Measurements from ENCODE around the gene FIGNL2.

The FIGNL2 gene

DNA sequence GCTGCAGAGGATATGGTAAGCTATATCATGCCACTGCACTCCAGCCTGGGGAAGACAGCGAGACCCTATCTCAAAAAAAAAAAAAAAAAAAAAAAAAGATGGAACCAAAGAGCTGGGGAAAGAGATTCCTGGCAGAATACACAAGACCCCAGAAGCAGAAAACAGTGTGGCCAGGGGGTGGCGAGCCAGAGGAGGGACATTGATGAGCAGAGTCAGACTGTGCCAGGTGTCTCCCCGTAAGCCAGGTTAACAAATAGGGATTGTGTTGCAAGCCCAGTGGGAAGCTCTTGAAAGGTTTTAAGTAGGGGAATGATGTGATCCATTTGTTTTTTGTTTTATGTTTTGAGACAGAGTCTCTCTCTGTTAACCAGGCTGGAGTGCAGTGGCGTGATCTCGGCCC is 56.1 kb downstream of the FIGNL2 start:
- H3K4me3 ChIP-seq (ENCODE audit: low read length): no peak overlapping the region
- H3K4me2 ChIP-seq (ENCODE audit: low read length): no peak overlapping the region
- no peak overlapping the region for H2AFZ ChIP-seq (ENCODE audit: low read depth, low read length)
- TF ChIP-seq, protein P1, sequence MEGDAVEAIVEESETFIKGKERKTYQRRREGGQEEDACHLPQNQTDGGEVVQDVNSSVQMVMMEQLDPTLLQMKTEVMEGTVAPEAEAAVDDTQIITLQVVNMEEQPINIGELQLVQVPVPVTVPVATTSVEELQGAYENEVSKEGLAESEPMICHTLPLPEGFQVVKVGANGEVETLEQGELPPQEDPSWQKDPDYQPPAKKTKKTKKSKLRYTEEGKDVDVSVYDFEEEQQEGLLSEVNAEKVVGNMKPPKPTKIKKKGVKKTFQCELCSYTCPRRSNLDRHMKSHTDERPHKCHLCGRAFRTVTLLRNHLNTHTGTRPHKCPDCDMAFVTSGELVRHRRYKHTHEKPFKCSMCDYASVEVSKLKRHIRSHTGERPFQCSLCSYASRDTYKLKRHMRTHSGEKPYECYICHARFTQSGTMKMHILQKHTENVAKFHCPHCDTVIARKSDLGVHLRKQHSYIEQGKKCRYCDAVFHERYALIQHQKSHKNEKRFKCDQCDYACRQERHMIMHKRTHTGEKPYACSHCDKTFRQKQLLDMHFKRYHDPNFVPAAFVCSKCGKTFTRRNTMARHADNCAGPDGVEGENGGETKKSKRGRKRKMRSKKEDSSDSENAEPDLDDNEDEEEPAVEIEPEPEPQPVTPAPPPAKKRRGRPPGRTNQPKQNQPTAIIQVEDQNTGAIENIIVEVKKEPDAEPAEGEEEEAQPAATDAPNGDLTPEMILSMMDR (IDR thresholded peaks at IDR 0.05; ENCODE audit: low read depth, low read length): no peak
- TF ChIP-seq EZH2phosphoT487 (IDR thresholded peaks at IDR 0.05; ENCODE audit: low read depth): no peak
- no peaks in the 10 kb centered on the region for H4K20me1 ChIP-seq (ENCODE audit: insufficient read depth, low read length)
- H3K79me2 ChIP-seq (ENCODE audit: low read length): no peaks in the 10 kb centered on the region
- H3K4me1 ChIP-seq (ENCODE audit: low read length): peaks cover 9% of the 10 kb centered on the region
- H3K36me3 ChIP-seq (replicated peaks; ENCODE audit: low read depth, low read length): peaks cover 7% of the 10 kb centered on the region
- no peaks in the 10 kb centered on the region for H3K27me3 ChIP-seq (ENCODE audit: low read depth, low read length)
- no peak overlapping the region for H3K9ac ChIP-seq (ENCODE audit: low read length)
- H3K9me3 ChIP-seq (ENCODE audit: insufficient read depth, low read length): no peaks in the 10 kb centered on the region
- H3K27ac ChIP-seq (ENCODE audit: low read length): no peak overlapping the region

GRCh38 chr12:51788876-51789275 is 59.6 kb downstream of the FIGNL2 start:
- Histone ChIP-seq H3K27me3 (ENCODE audit: low read depth, low read length) (no peaks in the 10 kb centered on the region), H3K9ac (ENCODE audit: low read length) (no peak overlapping the region), H3K9me3 (ENCODE audit: insufficient read depth, low read length) (no peaks in the 10 kb centered on the region), H3K4me3 (ENCODE audit: low read length) (no peak overlapping the region), H2AFZ (ENCODE audit: low read depth, low read length) (no peak overlapping the region), H3K79me2 (ENCODE audit: low read length) (no peaks in the 10 kb centered on the region), H3K36me3 (replicated peaks; ENCODE audit: low read depth, low read length) (peaks cover 7% of the 10 kb centered on the region), H4K20me1 (ENCODE audit: insufficient read depth, low read length) (no peaks in the 10 kb centered on the region), H3K4me1 (ENCODE audit: low read length) (peaks cover 17% of the 10 kb centered on the region), H3K27ac (ENCODE audit: low read length) (no peak overlapping the region), H3K4me2 (ENCODE audit: low read length) (0 out of 2 replicates have a peak overlapping the region, but pooled peaks have one; percentile 10)
- TF ChIP-seq, protein P1 (IDR thresholded peaks at IDR 0.05; ENCODE audit: low read depth, low read length): no peak
- no peak for TF ChIP-seq EZH2phosphoT487 (IDR thresholded peaks at IDR 0.05; ENCODE audit: low read depth)

DNA sequence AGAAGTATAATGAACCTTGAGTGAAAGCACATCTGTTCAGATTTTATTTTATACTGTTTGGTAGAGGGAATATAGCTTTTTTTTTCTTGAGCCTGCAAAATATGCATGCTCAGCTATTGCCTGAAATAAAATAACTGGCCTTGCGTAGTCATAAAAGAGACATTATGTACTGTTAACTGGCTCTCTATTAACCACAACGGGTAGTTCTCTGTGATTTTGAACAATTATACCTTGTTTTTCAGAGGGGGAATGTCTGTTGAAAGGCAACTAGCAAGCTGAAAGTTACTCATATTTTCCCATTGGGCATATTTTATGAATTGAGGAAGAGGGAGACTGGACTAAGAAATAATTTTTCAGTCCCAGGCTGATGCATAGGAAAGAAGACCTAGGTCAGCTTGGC is 62.6 kb downstream of the FIGNL2 start:
- TF ChIP-seq, protein P1 (IDR thresholded peaks at IDR 0.05; ENCODE audit: low read depth, low read length): no peak
- TF ChIP-seq EZH2phosphoT487 (IDR thresholded peaks at IDR 0.05; ENCODE audit: low read depth): no peak
- no peaks in the 10 kb centered on the region for H3K9me3 ChIP-seq (ENCODE audit: insufficient read depth, low read length)
- peaks cover 3% of the 10 kb centered on the region for H3K36me3 ChIP-seq (replicated peaks; ENCODE audit: low read depth, low read length)
- peaks cover 19% of the 10 kb centered on the region for H3K4me1 ChIP-seq (ENCODE audit: low read length)
- H4K20me1 ChIP-seq (ENCODE audit: insufficient read depth, low read length): no peaks in the 10 kb centered on the region
- H3K27me3 ChIP-seq (ENCODE audit: low read depth, low read length): no peaks in the 10 kb centered on the region
- H2AFZ ChIP-seq (ENCODE audit: low read depth, low read length): no peak overlapping the region
- H3K9ac ChIP-seq (ENCODE audit: low read length): no peak overlapping the region
- no peaks in the 10 kb centered on the region for H3K79me2 ChIP-seq (ENCODE audit: low read length)
- no peak overlapping the region for H3K27ac ChIP-seq (ENCODE audit: low read length)
- no peak overlapping the region for H3K4me3 ChIP-seq (ENCODE audit: low read length)
- no peak overlapping the region for H3K4me2 ChIP-seq (ENCODE audit: low read length)

- no peak overlapping the region for H3K9ac ChIP-seq (ENCODE audit: low read length)
- no peaks in the 10 kb centered on the region for H3K79me2 ChIP-seq (ENCODE audit: low read length)
- peaks cover 29% of the 10 kb centered on the region for H3K4me1 ChIP-seq (ENCODE audit: low read length)
- TF ChIP-seq EZH2phosphoT487 (IDR thresholded peaks at IDR 0.05; ENCODE audit: low read depth): no peak
- TF ChIP-seq, protein P1 (IDR thresholded peaks at IDR 0.05; ENCODE audit: low read depth, low read length): no peak
- H3K27me3 ChIP-seq (ENCODE audit: low read depth, low read length): no peaks in the 10 kb centered on the region
- peaks cover 2% of the 10 kb centered on the region for H3K36me3 ChIP-seq (replicated peaks; ENCODE audit: low read depth, low read length)
- H3K9me3 ChIP-seq (ENCODE audit: insufficient read depth, low read length): no peaks in the 10 kb centered on the region
- no peak overlapping the region for H3K27ac ChIP-seq (ENCODE audit: low read length)
- H2AFZ ChIP-seq (ENCODE audit: low read depth, low read length): no peak overlapping the region
- no peaks in the 10 kb centered on the region for H4K20me1 ChIP-seq (ENCODE audit: insufficient read depth, low read length)
- H3K4me2 ChIP-seq (ENCODE audit: low read length): no peak overlapping the region
- H3K4me3 ChIP-seq (ENCODE audit: low read length): no peak overlapping the region
Observed at GRCh38 chr12:51784688-51785087, 63.8 kb downstream of the FIGNL2 start.
